ENCODE measurements around the gene ACAD11. TPM values are rescaled to one million over a fixed set of nuclear protein-coding genes. Genes with fewer than 3 reads are reported as not detected.
"Not testable (repeated sequence)": the region's sequence is repeated elsewhere in the genome, so short reads cannot be mapped to it uniquely, and the experiment has no call there.

Gene ACAD11
- total RNA-seq, 2 experiments from 2014 or later = 12.3 to 19.6 TPM

- H3K4me3 Mint-ChIP-seq = no peak overlapping the region
- peaks cover 25% of the 10 kb centered on the region for H3K36me3 Mint-ChIP-seq
- ATAC-seq = no peak
- CTCF ChIA-PET = interaction anchor here (1.0 kb wide), 1 partner anchor 16 kb away, joined by 4 read pairs; no protein-coding TSS in a partner anchor
- H3K27ac Mint-ChIP-seq = no peak overlapping the region
- no peaks in the 10 kb centered on the region for H3K27me3 Mint-ChIP-seq
- no peak for DNase-seq
- peaks cover 1% of the 10 kb centered on the region for H3K4me1 Mint-ChIP-seq
- H3K9me3 Mint-ChIP-seq (ENCODE audit: low read depth) = no peaks in the 10 kb centered on the region
These were observed 66.2 kb downstream of the ACAD11 start for GRCh38 chr3:132593241-132593946.

GRCh38 chr3:132592216-132592615, 67.4 kb downstream of the ACAD11 start:
- H3K9me3 Mint-ChIP-seq (ENCODE audit: low read depth) = no peaks in the 10 kb centered on the region
- no peak for ATAC-seq
- no peak overlapping the region for H3K27ac Mint-ChIP-seq
- peaks cover 1% of the 10 kb centered on the region for H3K4me1 Mint-ChIP-seq
- H3K36me3 Mint-ChIP-seq = peaks cover 24% of the 10 kb centered on the region
- H3K27me3 Mint-ChIP-seq = no peaks in the 10 kb centered on the region
- DNase-seq = no peak
- CTCF ChIA-PET = interaction anchor here (1.0 kb wide), 1 partner anchor 15 kb away, joined by 4 read pairs; no protein-coding TSS in a partner anchor
- H3K4me3 Mint-ChIP-seq = no peak overlapping the region

- H3K4me3 Mint-ChIP-seq = no peak overlapping the region
- peaks cover 12% of the 10 kb centered on the region for H3K36me3 Mint-ChIP-seq
- no peaks in the 10 kb centered on the region for H3K27me3 Mint-ChIP-seq
- no peak overlapping the region for H3K27ac Mint-ChIP-seq
- ATAC-seq (no peak), DNase-seq (no peak)
- CTCF ChIA-PET = no interaction called here
- H3K4me1 Mint-ChIP-seq = no peaks in the 10 kb centered on the region
- no peaks in the 10 kb centered on the region for H3K9me3 Mint-ChIP-seq (ENCODE audit: low read depth)
These were observed 72.2 kb downstream of the ACAD11 start for GRCh38 chr3:132587401-132587800.

- DNase-seq (no peak), ATAC-seq (no peak)
- Mint-ChIP-seq H3K4me1 (peaks cover 2% of the 10 kb centered on the region), H3K27ac (no peak overlapping the region), H3K4me3 (no peak overlapping the region), H3K27me3 (no peaks in the 10 kb centered on the region), H3K9me3 (ENCODE audit: low read depth) (no peaks in the 10 kb centered on the region), H3K36me3 (peaks cover 30% of the 10 kb centered on the region)
- CTCF ChIA-PET = interaction anchor here (0.5 kb wide), 1 partner anchor 48 kb away, joined by 3 read pairs; no protein-coding TSS in a partner anchor
These were observed 85.8 kb downstream of the ACAD11 start for GRCh38 chr3:132573797-132574211.

DNA sequence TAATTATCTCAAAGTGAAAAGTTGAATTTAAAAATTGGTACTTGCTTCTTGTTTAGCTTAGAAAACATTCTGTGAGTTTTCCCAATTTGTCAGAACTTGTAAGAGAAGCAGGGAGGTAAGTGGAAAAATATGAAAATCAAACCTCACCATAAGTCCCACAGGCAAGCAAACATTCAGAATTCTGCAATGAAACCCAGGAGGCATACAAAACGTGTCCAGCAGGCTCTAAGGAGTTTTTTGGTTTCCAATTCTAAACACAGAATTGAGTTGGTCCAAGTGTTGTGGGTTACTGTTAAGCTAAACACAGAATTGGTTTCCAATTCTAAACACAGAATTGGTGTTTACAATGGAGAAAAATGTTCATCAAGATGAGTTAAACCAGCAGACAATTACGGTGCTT, 89.6 kb downstream of the ACAD11 start:
- Mint-ChIP-seq H3K4me1 (peaks cover 4% of the 10 kb centered on the region), H3K9me3 (ENCODE audit: low read depth) (no peaks in the 10 kb centered on the region), H3K36me3 (peaks cover 23% of the 10 kb centered on the region), H3K27ac (no peak overlapping the region), H3K4me3 (no peak overlapping the region), H3K27me3 (no peaks in the 10 kb centered on the region)
- ATAC-seq (no peak), DNase-seq (no peak)
- CTCF ChIA-PET = no interaction called here

DNA sequence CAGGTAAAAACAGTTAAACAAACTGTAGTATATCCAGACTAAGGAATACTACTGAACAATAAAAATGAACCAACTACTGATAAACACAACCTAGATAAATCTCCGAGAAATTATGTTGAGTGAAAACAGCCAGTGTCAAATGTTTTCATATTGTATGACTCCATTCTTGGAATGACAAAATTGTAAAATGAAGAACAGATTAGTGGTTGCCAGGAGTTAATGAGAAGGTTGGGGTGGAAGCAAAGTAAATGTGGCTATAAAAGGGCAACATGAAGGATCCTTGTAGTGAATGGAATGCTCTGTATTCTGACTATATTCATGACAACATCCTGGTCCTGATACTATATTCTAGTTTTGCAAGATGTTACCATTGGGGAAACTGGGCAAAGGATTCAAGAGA, 90.0 kb downstream of the ACAD11 start:
- CTCF ChIA-PET = no interaction called here
- Mint-ChIP-seq H3K27me3 (no peaks in the 10 kb centered on the region), H3K27ac (no peak overlapping the region), H3K9me3 (ENCODE audit: low read depth) (no peaks in the 10 kb centered on the region), H3K36me3 (peaks cover 23% of the 10 kb centered on the region), H3K4me3 (no peak overlapping the region), H3K4me1 (peaks cover 4% of the 10 kb centered on the region)
- DNase-seq = no peak
- ATAC-seq = no peak

GRCh38 chr3:132569153-132569552, 90.5 kb downstream of the ACAD11 start:
- CTCF ChIA-PET = no interaction called here
- no peak overlapping the region for H3K4me3 Mint-ChIP-seq
- H3K27ac Mint-ChIP-seq = no peak overlapping the region
- no peaks in the 10 kb centered on the region for H3K9me3 Mint-ChIP-seq (ENCODE audit: low read depth)
- H3K27me3 Mint-ChIP-seq = no peaks in the 10 kb centered on the region
- ATAC-seq (no peak), DNase-seq (no peak)
- peaks cover 4% of the 10 kb centered on the region for H3K4me1 Mint-ChIP-seq
- H3K36me3 Mint-ChIP-seq = peaks cover 23% of the 10 kb centered on the region

DNA sequence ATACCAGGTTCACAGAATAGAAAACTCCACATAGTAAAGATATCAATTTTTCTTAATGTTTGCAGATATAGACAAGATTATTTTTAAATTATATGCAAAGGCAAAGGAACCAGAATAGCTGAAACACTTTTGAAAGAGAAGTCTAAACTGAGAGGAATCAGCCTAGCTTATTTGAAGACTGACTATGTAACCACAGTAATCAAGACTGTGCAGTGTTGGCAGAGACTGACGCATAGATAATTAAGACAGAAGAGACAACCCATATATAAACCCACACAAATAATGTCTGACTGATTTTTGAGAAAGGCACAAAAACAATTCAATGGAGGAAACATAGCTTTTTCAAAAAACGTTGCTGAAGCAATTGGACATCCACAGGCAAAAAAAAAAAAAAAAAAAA, 91.2 kb downstream of the ACAD11 start:
- DNase-seq (no peak), ATAC-seq (no peak)
- no peak overlapping the region for H3K27ac Mint-ChIP-seq
- no peaks in the 10 kb centered on the region for H3K27me3 Mint-ChIP-seq
- peaks cover 22% of the 10 kb centered on the region for H3K36me3 Mint-ChIP-seq
- H3K9me3 Mint-ChIP-seq (ENCODE audit: low read depth) = no peaks in the 10 kb centered on the region
- CTCF ChIA-PET = no interaction called here
- peaks cover 4% of the 10 kb centered on the region for H3K4me1 Mint-ChIP-seq
- no peak overlapping the region for H3K4me3 Mint-ChIP-seq

- ATAC-seq (no peak), DNase-seq (no peak)
- H3K36me3 Mint-ChIP-seq = peaks cover 11% of the 10 kb centered on the region
- H3K4me1 Mint-ChIP-seq = peaks cover 3% of the 10 kb centered on the region
- H3K27ac Mint-ChIP-seq = no peak overlapping the region
- CTCF ChIA-PET = no interaction called here
- no peaks in the 10 kb centered on the region for H3K9me3 Mint-ChIP-seq (ENCODE audit: low read depth)
- H3K27me3 Mint-ChIP-seq = no peaks in the 10 kb centered on the region
- no peak overlapping the region for H3K4me3 Mint-ChIP-seq
These were observed 95.5 kb downstream of the ACAD11 start for GRCh38 chr3:132564070-132564465.

- Mint-ChIP-seq H3K4me3 (no peak overlapping the region), H3K27me3 (no peaks in the 10 kb centered on the region), H3K4me1 (peaks cover 1% of the 10 kb centered on the region), H3K36me3 (peaks cover 11% of the 10 kb centered on the region), H3K9me3 (ENCODE audit: low read depth) (no peaks in the 10 kb centered on the region), H3K27ac (no peak overlapping the region)
- ATAC-seq (no peak), DNase-seq (no peak)
- CTCF ChIA-PET = no interaction called here
These were observed 96.1 kb downstream of the ACAD11 start for GRCh38 chr3:132563420-132564069.

DNA sequence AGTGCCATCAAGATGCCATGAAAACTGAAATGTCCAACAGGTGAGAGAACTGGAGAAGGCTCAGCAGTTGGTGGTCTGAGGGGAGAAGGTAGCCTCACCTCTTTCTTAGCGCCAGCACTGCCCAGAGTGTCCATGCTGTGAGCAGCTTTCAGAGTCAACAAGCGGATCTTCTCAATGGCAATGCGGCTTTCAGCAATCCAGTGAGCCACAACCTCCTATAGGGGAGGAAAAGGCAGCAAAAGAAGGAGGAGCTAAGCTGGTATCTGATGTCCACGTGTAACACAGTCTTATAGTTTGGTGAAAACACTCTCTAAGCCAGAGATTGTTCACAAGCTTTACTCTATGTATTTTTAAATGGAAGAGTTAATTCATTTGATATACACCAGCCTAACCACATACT, 98.6 kb downstream of the ACAD11 start:
- CTCF ChIA-PET = no interaction called here
- no peak overlapping the region for H3K27ac Mint-ChIP-seq
- no peaks in the 10 kb centered on the region for H3K9me3 Mint-ChIP-seq (ENCODE audit: low read depth)
- H3K4me3 Mint-ChIP-seq = no peak overlapping the region
- DNase-seq = no peak
- H3K36me3 Mint-ChIP-seq = peaks cover 12% of the 10 kb centered on the region
- no peaks in the 10 kb centered on the region for H3K27me3 Mint-ChIP-seq
- H3K4me1 Mint-ChIP-seq = no peaks in the 10 kb centered on the region
- ATAC-seq = no peak

DNA sequence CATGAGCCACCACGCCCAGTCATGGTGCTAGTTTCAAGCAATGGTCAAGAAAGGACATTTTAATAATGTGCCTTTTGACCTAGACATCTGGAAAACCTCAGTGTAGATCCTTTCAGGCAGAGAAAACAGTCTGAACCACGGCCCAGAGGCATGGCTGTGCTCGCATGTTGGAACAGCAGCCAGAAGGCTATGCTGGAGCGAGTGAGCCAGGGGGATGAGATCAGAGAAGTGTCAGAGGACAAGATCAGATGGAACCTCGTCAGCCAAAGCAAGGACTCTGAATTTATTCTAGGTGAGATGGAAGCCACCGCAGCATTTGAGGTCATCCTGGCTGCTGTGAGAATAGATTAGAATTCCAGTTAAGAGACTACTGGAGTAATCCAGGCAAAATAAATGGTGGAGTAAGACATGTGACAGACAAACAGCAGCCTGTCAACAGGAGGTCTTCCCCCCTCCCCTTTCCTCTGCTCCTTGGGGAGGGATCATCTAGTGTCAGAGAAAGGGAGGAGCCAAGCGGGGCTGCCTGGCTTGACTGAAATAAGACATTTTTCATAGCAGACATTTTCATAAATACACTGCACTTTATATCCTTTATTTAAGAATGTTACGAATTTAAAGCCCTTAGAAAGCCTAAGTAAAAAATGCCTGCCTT, 103.0 kb downstream of the ACAD11 start:
- H3K4me3 Mint-ChIP-seq = no peak overlapping the region
- no peak for ATAC-seq
- peaks cover 2% of the 10 kb centered on the region for H3K36me3 Mint-ChIP-seq
- H3K27me3 Mint-ChIP-seq = no peaks in the 10 kb centered on the region
- no peak for DNase-seq
- H3K4me1 Mint-ChIP-seq = no peaks in the 10 kb centered on the region
- H3K27ac Mint-ChIP-seq = no peak overlapping the region
- no peaks in the 10 kb centered on the region for H3K9me3 Mint-ChIP-seq (ENCODE audit: low read depth)
- CTCF ChIA-PET = interaction anchor here (0.9 to 1.1 kb wide), 2 partner anchors 8 to 20 kb away, joined by 3 to 5 read pairs; no protein-coding TSS in a partner anchor

DNA sequence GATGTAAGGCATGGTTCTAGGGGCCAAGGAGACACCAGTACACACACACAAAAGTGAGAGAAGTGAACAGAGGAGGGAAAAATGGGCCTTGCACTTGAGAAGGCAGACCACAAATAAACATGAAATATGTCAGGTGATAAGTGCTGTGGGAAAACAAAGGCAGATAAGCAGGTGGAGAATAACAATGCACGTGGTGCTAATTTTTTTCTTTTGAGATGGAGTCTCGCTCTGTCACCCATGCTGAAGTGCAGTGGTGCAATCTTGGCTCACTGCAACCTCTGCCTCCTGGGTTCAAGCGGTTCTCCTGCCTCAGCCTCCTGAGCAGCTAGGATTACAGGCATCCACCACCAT, 103.6 kb downstream of the ACAD11 start:
- H3K4me1 Mint-ChIP-seq; H3K27me3 Mint-ChIP-seq; H3K9me3 Mint-ChIP-seq (ENCODE audit: low read depth); H3K27ac Mint-ChIP-seq; ATAC-seq; H3K36me3 Mint-ChIP-seq; DNase-seq; H3K4me3 Mint-ChIP-seq: not testable (repeated sequence)
- CTCF ChIA-PET = interaction anchor here (1.1 kb wide), 1 partner anchor 20 kb away, joined by 3 read pairs; no protein-coding TSS in a partner anchor
